CD4-positive, alpha-beta T cell treated with Interleukin-12 subunit alpha and Interleukin-12 subunit beta, for 1 hour (primary cell): ENCODE data around the gene TWIST2.

Experiments used
- DNase-seq: peaks from one replicate; pipeline ENCODE4 v3.0.0-alpha.2; 2020

The TWIST2 gene

GRCh38 chr2:238907717-238908173 is 59.9 kb downstream of the TWIST2 start:
- no peak for DNase-seq

- no peak for DNase-seq
Measured at GRCh38 chr2:238908960-238909951, 61.4 kb downstream of the TWIST2 start.

DNA sequence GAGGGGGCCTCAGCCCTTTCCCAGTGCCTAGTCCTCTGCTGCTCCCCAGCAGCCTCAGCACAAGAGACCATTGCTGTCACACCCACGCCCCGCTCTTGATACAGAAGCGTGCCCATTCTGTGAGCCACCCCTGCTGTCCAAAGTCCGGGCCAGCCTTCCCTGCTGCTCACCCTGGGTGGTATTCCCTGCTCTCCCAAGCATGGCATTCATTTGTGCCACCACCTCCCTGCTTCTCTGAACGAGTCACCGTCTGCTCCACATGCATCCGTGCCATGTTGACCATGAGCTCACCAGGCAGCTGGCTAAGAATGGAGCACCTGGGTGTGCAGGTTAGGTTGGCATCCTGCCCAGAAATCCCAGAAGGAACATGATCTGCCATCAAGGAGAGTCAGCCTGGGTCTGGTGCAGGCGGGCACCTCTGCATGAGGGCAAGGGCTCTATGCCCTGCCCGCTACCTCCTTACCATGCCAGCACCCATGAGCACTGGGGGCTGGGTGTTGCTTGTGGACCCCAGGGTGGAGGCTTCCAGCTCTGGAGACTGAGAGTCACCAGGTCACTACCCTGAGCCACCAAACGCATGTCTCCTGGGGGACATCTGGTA is 63.0 kb downstream of the TWIST2 start:
- no peak for DNase-seq

DNA sequence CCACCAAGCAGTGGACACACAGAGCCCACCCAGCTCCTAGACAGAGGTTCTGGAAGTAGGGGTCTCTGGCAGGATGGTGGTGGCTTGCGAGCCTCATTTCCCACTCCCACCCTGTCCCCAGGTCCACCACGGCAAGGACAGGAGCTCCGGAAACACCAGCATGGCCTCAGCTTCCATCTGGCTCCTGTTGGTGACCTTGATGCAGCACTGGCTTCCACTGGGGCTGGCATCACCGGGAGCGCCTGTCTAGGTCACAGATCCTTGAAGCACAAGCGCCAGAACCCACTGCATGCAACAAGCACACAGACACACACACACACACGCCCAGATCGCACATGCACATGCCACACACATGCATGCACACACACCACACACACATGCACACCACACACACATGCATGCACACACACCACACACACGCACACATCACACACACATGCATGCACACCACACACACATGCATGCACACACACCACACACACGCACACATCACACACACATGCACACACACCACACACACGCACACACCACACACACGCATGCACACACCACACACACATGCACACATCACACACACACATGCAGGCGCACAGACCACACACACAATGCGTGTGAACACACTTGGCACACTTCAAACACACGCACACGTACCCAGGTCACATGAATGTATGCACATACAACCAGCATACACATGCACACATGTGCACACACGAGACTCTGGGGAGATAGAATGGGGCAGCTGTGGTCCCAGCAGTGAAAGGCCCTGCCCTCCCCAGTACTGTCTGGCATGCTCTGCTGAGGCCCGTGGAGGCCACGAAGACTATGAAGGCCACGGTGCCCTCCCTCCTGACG is 63.7 kb downstream of the TWIST2 start:
- no peak for DNase-seq

DNA sequence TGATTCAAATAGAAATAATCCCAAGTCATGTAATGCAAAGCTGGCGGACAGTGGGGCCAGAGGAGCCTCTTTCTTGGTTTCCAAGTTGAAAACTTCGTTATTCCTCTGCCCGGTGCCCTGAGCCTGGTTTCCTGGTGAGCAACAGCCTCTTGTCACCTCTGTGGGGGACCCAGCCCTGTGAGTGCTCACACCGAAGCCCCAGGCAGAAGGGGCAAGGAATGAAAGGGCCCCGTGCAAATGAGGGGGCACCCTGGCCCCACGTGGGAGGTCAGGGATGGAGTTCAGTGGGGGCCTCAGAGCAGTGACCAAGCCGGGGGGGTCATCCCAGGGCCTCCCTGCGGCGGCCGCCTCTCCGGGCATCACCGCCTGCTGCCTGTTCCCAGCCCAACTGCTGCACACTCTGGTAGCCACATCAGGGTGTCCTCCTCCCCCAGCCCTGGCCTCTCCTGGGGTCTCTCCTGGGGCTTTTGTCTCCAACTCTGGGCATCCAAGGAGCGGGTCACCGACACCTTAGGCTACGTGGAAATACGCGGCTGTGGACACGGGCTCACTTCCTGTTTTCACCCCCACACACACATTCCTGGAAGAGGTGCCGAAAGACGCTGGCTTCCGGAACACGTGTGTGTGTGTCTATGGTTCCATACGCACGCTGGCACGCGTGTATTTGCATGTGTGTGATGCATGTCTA is 64.5 kb downstream of the TWIST2 start:
- no peak for DNase-seq

GRCh38 chr2:238912916-238913875 is 65.3 kb downstream of the TWIST2 start:
- DNase-seq: no peak

GRCh38 chr2:238913931-238914647 is 66.2 kb downstream of the TWIST2 start:
- DNase-seq: no peak

- no peak for DNase-seq
Measured at GRCh38 chr2:238914648-238915015, 66.7 kb downstream of the TWIST2 start.

DNA sequence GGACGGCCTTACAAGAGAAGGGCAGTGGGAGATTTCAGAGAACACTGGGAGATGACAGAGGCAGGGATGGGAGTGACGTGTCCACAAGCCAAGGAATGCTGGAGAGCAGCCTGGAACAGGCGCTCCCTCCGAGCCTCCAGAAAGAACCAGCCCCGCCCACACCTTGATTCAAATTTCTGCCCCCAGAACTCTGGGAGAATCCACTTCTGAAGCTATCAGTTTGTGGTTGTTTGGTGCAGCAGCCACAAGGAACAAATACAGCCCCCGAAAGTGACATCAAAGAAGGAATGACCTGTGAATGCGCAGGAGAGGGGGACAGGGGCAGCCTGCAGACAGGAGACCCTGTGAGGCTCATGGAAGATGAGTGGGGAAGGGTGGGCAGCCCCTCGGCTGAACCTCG is 67.3 kb downstream of the TWIST2 start:
- no peak for DNase-seq

- DNase-seq: no peak
Measured at GRCh38 chr2:238915596-238915995, 67.7 kb downstream of the TWIST2 start.

DNA sequence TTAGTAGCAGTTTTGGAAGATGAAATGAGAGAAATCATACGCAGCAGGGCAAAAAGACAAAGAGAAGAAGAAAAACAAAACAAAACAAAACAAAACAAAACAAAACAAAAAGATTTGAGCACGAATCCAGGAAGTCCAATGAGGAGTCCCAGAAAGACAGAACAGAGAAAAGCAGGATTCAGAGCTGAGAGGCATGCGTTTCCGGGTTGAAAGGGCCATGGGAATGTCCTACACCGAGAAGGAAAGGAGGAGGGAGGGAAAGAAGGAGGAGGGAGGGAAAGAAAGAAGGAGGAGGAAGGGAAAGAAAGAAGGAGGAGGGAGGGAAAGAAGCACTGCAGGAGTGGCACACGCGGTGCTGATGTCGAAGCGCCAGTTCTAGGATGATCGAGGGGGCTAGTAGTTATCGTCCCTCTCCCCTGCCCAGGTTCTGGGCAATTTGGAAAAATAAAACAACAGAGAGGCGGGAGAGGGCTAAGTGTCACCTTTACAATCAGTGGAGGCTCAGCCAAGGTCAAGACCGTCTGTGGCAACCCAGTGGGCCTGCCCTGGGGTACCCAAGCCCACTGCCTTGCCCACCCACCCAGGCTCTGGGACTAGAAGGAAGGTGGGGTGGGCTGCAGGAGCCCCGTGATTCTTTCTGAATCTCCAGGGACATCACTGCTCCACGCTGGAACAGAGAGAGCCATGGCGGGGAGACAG is 68.4 kb downstream of the TWIST2 start:
- DNase-seq: no peak

- DNase-seq: no peak
Measured at GRCh38 chr2:238916875-238917590, 69.1 kb downstream of the TWIST2 start.

DNA sequence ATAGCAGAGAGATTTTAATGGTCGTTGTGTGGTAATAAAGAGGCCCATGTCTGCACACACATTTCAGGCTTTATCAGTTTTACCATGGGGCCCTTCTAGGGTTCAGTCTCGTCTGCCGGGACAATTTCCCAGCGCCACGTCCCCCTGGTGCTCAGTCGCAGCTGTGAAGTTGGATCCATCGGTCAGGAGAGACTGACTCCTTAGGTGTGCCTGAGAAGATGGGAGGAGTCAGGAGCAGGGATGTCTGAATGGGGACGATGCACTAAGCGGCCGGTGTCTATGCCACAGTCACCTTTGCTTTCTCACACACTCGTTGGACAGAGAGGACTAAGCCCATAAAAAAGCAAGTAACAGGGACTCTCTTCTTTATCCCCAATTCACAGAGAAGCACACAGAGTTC is 71.4 kb downstream of the TWIST2 start:
- DNase-seq: no peak

GRCh38 chr2:238920053-238920452 is 72.2 kb downstream of the TWIST2 start:
- no peak for DNase-seq

DNA sequence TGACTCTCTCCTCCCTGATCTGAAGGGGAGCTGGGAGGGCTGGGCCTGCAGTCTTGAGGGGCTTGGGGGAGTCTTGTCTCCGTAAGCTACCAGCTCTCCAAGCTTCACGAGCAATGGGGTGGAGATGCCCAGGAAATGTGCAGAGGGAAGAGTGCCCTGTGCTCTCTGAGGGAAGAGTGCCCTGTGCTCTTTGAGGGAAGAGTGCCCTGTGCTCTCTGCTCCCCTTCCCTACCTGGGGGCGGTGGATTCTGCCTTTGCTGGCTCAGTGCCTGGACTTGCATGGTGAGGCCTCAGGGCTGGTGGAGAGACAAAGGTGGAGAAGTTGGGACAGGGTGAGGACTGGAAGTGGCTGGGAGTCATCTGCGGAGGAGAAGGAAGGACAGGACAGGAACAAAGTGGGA is 72.7 kb downstream of the TWIST2 start:
- DNase-seq: no peak

DNA sequence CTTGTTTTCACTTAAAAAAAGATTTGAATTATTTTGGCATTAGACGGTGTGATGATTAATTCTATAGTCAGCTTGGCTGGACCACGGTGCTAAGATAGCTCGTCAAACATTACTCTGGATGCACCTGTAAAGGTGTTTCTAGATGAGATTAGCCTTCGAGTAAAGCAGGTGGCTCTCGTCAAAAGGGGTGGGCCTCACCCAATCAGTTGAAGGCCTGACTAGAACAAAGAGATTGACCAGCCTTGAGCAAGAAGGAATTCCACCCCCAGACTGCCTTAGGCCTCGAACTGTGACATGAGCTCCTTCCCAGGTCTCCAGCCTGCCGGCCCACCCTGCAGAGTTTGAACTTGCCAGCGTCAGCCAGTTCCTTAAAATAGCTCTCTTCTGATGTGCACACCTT is 73.4 kb downstream of the TWIST2 start:
- DNase-seq: no peak

GRCh38 chr2:238921681-238922319 is 73.9 kb downstream of the TWIST2 start:
- no peak for DNase-seq

DNA sequence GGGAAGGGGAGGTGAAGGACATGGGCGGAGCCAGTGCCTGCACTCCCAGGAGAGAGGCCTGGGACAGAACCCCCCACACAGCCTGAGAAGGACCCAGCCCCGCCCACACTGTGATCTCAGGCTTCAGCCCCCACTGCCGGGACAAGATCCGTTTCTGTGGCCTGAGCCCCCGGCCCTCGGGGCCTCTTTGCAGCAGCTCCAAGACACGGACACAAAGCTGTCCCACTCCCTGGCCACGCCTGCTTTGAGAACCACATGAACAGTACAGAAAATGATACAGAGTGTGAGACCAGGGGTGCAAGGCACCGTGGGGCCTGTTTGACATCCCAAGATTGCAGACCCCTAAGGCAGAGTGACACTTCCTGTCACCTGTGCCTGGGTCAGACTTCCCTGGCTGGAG is 74.5 kb downstream of the TWIST2 start:
- DNase-seq: no peak

GRCh38 chr2:238924032-238924431 is 76.1 kb downstream of the TWIST2 start:
- DNase-seq: no peak
